Erythroblast (primary cell): Measurements from ENCODE around the gene KIF19.

Source experiments
- GATA1 ChIP-seq: IDR thresholded peaks from 2 replicates; pipeline ENCODE4 v1.6.1; 2011; ENCODE audit warnings: low read depth, mild to moderate bottlenecking, control low read depth, low read length, moderate library complexity
- POLR2A ChIP-seq: IDR thresholded peaks from 2 replicates; pipeline ENCODE4 v1.6.1; 2011; ENCODE audit warnings: mild to moderate bottlenecking, low read length

DNA sequence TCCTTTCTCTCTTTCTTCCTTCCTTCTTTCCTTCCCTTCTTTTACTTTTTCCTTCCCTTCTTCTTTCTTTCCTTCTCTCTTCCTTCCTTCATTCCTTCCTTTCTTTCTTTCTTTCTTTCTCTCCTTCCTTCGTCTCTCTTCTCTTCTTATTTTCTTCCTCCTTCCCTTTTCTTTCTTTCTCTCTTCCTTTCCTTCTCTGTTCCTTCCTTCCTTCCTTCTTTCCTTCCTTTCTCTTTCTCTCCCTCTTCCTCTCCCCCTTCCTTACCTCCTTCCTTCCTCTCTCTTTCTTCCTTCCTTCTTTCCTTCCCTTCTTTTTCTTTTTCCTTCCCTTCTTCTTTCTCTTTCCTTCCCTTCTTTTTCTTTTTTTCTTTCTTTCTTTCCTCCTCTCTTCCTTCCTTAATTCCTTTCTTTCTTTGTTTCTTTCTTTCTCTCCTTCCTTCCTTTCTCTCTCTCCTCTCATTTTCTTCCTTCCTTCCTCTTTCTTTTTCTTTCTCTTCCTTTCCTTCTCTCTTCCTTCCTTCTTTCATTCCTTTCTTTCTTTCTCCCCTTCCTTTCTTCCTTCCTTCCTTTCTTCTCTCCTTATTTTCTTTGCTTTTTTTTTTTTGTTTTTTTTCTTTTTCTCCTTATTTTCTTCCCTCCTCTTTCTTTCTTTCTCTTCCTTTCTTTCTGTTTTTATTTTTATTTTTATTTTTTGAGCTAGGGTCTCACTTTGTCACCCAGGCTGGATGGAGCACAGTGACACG lies 64.1 kb downstream of the KIF19 start:
- TF ChIP-seq POLR2A, result no peak
- no peak for TF ChIP-seq GATA1
